CD14-positive monocyte (primary cell): ENCODE measurements around the gene GGT1. TPM values are rescaled to one million over a fixed set of nuclear protein-coding genes. Genes with fewer than 3 reads are reported as not detected.
"Not testable (repeated sequence)": the region's sequence is repeated elsewhere in the genome, so short reads cannot be mapped to it uniquely, and the experiment has no call there.

Experiments used
- DNase-seq, 3 donors: peaks; one replicate each; pipeline ENCODE4 v3.0.0-alpha.2; 2011 to 2022
- H2AFZ ChIP-seq: 2 replicates; pipeline ENCODE4 v1.6.0; 2012; ENCODE audit warnings: mild to moderate bottlenecking, low read depth, low read length, inconsistent platforms; ENCODE audit not compliant: insufficient read depth, poor library complexity, severe bottlenecking
- H3K27ac ChIP-seq, 2 donors: 1 replicate in 1 of 2; 2 replicates in 1 of 2; pipeline ENCODE4 v1.5.1; 2012 to 2013; ENCODE audit warnings: low read length in 2 of 2, control low read depth in 1 of 2, inconsistent platforms in 1 of 2, low read depth in 1 of 2, mild to moderate bottlenecking in 1 of 2
- H3K27me3 ChIP-seq, 2 donors: one replicate each; pipeline versions ENCODE4 v1.6.0 to v1.6.1; 2011 to 2013; ENCODE audit warnings: low read length in 2 of 2; ENCODE audit not compliant: control insufficient read depth in 2 of 2, insufficient read depth in 2 of 2
- H3K36me3 ChIP-seq, 2 donors: replicated peaks in 1 of 2; 1 replicate in 1 of 2; 2 replicates in 1 of 2; pipeline versions ENCODE4 v1.5.1 to v1.6.1; 2012 to 2013; ENCODE audit warnings: low read length in 2 of 2, control low read depth in 1 of 2, inconsistent platforms in 1 of 2, mild to moderate bottlenecking in 1 of 2; ENCODE audit not compliant: insufficient read depth in 2 of 2, control insufficient read depth in 1 of 2
- H3K4me1 ChIP-seq, 2 donors: 1 replicate in 1 of 2; 2 replicates in 1 of 2; pipeline versions ENCODE4 v1.5.1 to v1.6.1; 2012 to 2013; ENCODE audit warnings: low read length in 2 of 2, control low read depth in 1 of 2, inconsistent platforms in 1 of 2, mild to moderate bottlenecking in 1 of 2, moderate library complexity in 1 of 2; ENCODE audit not compliant: insufficient read depth in 2 of 2, control insufficient read depth in 1 of 2
- H3K4me2 ChIP-seq: replicated peaks from 2 replicates; pipeline ENCODE3; 2012; ENCODE audit warnings: low read length, moderate library complexity, mild to moderate bottlenecking; ENCODE audit not compliant: poor library complexity, severe bottlenecking; ENCODE audit errors: extremely low read depth
- H3K4me3 ChIP-seq, 3 experiments: fragments of 200-600 bp in 1 of 3; sonication (generic) in 1 of 3; replicated peaks in 1 of 3; 1 replicate in 2 of 3; 2 replicates in 1 of 3; pipeline ENCODE4 v1.5.1; 2011 to 2013; ENCODE audit warnings: low read length in 3 of 3, mild to moderate bottlenecking in 3 of 3, control low read depth in 2 of 3, low read depth in 2 of 3, inconsistent platforms in 1 of 3, moderate library complexity in 1 of 3
- H3K79me2 ChIP-seq: 2 replicates; pipeline ENCODE4 v1.6.0; 2012; ENCODE audit warnings: mild to moderate bottlenecking, control low read depth, inconsistent platforms, low read length, moderate library complexity; ENCODE audit not compliant: insufficient read depth
- H3K9ac ChIP-seq: 2 replicates; pipeline ENCODE4 v1.6.0; 2017; ENCODE audit warnings: low read length, mild to moderate bottlenecking; ENCODE audit not compliant: insufficient read depth, poor library complexity, severe bottlenecking
- H3K9me3 ChIP-seq, 2 donors: replicated peaks in 1 of 2; 1 replicate in 1 of 2; 2 replicates in 1 of 2; pipeline versions ENCODE4 v1.5.1 to v1.6.1; 2012 to 2013; ENCODE audit warnings: low read length in 2 of 2, control low read depth in 1 of 2; ENCODE audit not compliant: control insufficient read depth in 1 of 2, insufficient read depth in 1 of 2
- H4K20me1 ChIP-seq: 2 replicates; pipeline ENCODE4 v1.6.0; 2012; ENCODE audit warnings: mild to moderate bottlenecking, low read length, control low read depth, moderate library complexity; ENCODE audit not compliant: insufficient read depth
- H3K27ac Mint-ChIP-seq, 7 donors: one replicate each; pipeline ENCODE4 v1.8.0; 2020; ENCODE audit warnings: mild to moderate bottlenecking in 7 of 7, mixed read lengths in 7 of 7, moderate library complexity in 6 of 7, inconsistent platforms in 2 of 7
- H3K27me3 Mint-ChIP-seq, 3 donors: one replicate each; pipeline ENCODE4 v1.8.0; 2021 to 2022; ENCODE audit warnings: low read depth in 3 of 3, mild to moderate bottlenecking in 3 of 3, mixed read lengths in 3 of 3, moderate library complexity in 3 of 3, inconsistent platforms in 1 of 3
- H3K36me3 Mint-ChIP-seq, 2 donors: one replicate each; pipeline ENCODE4 v1.8.0; 2020; ENCODE audit warnings: mixed read lengths in 2 of 2, inconsistent platforms in 1 of 2, mild to moderate bottlenecking in 1 of 2
- H3K4me1 Mint-ChIP-seq: one replicate; pipeline ENCODE4 v1.8.0; 2020; ENCODE audit warnings: mild to moderate bottlenecking, mixed read lengths
- H3K4me3 Mint-ChIP-seq, 2 donors: one replicate each; pipeline ENCODE4 v1.8.0; 2020; ENCODE audit warnings: mild to moderate bottlenecking in 2 of 2, mixed read lengths in 2 of 2, moderate library complexity in 1 of 2
- H3K9me3 Mint-ChIP-seq, 7 donors: one replicate each; pipeline ENCODE4 v1.8.0; 2020 to 2022; ENCODE audit warnings: mixed read lengths in 7 of 7, mild to moderate bottlenecking in 6 of 7, moderate library complexity in 6 of 7, inconsistent platforms in 2 of 7
- CTCF ChIP-seq: fragments of 200-600 bp; IDR thresholded peaks from one replicate; pipeline ENCODE4 v1.8.0; 2022; ENCODE audit warnings: antibody characterized with exemption, mild to moderate bottlenecking
- WGBS: methylation state at CpG from one replicate; pipeline ENCODE4 v1.1.5; 2013; ENCODE audit warnings: missing lambda C conversion rate; ENCODE audit not compliant: insufficient coverage; 5-methylcytosine and 5-hydroxymethylcytosine counted together
- intact Hi-C, 2 donors: fragments of 100-400 bp; cut with micrococcal nuclease; formaldehyde crosslinking; loops; one replicate each; pipeline versions ENCODE4 v1.15.0 to v1.15.1; 2023
- polyA plus RNA-seq, 3 donors: library from polyadenylated mRNA; depleted of rRNA in 1 of 3; unstranded in 2 of 3; stranded (reverse) in 1 of 3; fragments of 300-500 nt in 2 of 3; fragments of >200 nt in 1 of 3; fragmentation: Illumina TruSeq in 2 of 3; gene quantifications; 1 replicate in 2 of 3; 2 replicates in 1 of 3; pipeline ENCODE4 v1.2.3, GENCODE V29; 2012 to 2021

Gene GGT1
- polyA plus RNA-seq, 3 donors: 16.0 to 26.5 (median 25.5) TPM

GRCh38 chr22:24599514-24599913 lies 3.5 kb upstream of the GGT1 start:
- peaks cover 34% of the 10 kb centered on the region for H3K4me1 Mint-ChIP-seq
- H3K4me3 Mint-ChIP-seq: no peak overlapping the region
- Histone ChIP-seq H3K9me3 (no peaks in the 10 kb centered on the region), H3K4me3 (no peak overlapping the region), H3K27me3 (no peaks in the 10 kb centered on the region), H4K20me1 (no peaks in the 10 kb centered on the region), H3K4me2 (no peak overlapping the region), H3K36me3 (no peaks in the 10 kb centered on the region), H3K79me2 (no peaks in the 10 kb centered on the region), H3K27ac (no peak overlapping the region), H3K9ac (no peak overlapping the region), H2AFZ (no peak overlapping the region), H3K4me1 (peaks cover 27 to 28% of the 10 kb centered on the region in 2 donors)
- WGBS: 67% methylated on average over 5 of the region's 8 CpGs
- H3K27me3 Mint-ChIP-seq: peaks cover 0 to 4% (median 0%) of the 10 kb centered on the region in 3 donors
- no peaks in the 10 kb centered on the region for H3K9me3 Mint-ChIP-seq
- H3K36me3 Mint-ChIP-seq: no peaks in the 10 kb centered on the region
- intact Hi-C loops: no loop called here
- peak overlapping the region in 1 of 7 donors; percentile 68 for H3K27ac Mint-ChIP-seq
- TF ChIP-seq CTCF: no peak
- DNase-seq: no peak

- H3K79me2 ChIP-seq, intact Hi-C loops, H2AFZ ChIP-seq, H3K9ac ChIP-seq, H3K4me3 Mint-ChIP-seq, DNase-seq, H3K4me3 ChIP-seq, H3K4me2 ChIP-seq, H3K27me3 Mint-ChIP-seq, H3K9me3 ChIP-seq, H3K36me3 ChIP-seq, H3K9me3 Mint-ChIP-seq, H3K27ac ChIP-seq, H4K20me1 ChIP-seq, H3K36me3 Mint-ChIP-seq, H3K27me3 ChIP-seq: not testable (repeated sequence)
- H3K4me1 Mint-ChIP-seq: peaks cover 34% of the 10 kb centered on the region
- WGBS: 100% methylated on average over 2 of the region's 3 CpGs
- peaks cover 27 to 29% of the 10 kb centered on the region in 2 donors for H3K4me1 ChIP-seq
- H3K27ac Mint-ChIP-seq: peak overlapping the region in 2 of 7 donors; percentile 68 to 71
Measured at GRCh38 chr22:24599958-24600715, 2.9 kb upstream of the GGT1 start.
